NCI-H1436 (cell line): ENCODE data around the gene SLC12A2.

Experiments used
- DNase-seq: peaks from one replicate; lab custom pipeline; 2025; lab: John Stamatoyannopoulos, UW

The SLC12A2 gene

GRCh38 chr5:128097224-128097623 is 13.7 kb downstream of the SLC12A2 start:
- DNase-seq = no peak

- no peak for DNase-seq
Measured at GRCh38 chr5:128097781-128098180, 14.2 kb downstream of the SLC12A2 start.

- no peak for DNase-seq
Measured at GRCh38 chr5:128099944-128100343, 16.4 kb downstream of the SLC12A2 start.

- no peak for DNase-seq
Measured at GRCh38 chr5:128100860-128101557, 17.4 kb downstream of the SLC12A2 start.

- DNase-seq = no peak
Measured at GRCh38 chr5:128101676-128102075, 18.1 kb downstream of the SLC12A2 start.

- no peak for DNase-seq
Measured at GRCh38 chr5:128105203-128105602, 21.6 kb downstream of the SLC12A2 start.

GRCh38 chr5:128109138-128109537 is 25.6 kb downstream of the SLC12A2 start:
- no peak for DNase-seq

- no peak for DNase-seq
Measured at GRCh38 chr5:128109766-128110165, 26.2 kb downstream of the SLC12A2 start.

- DNase-seq = no peak
Measured at GRCh38 chr5:128111818-128112448, 28.4 kb downstream of the SLC12A2 start.

GRCh38 chr5:128116445-128116844 is 32.9 kb downstream of the SLC12A2 start:
- no peak for DNase-seq

GRCh38 chr5:128118214-128118613 is 34.6 kb downstream of the SLC12A2 start:
- DNase-seq = no peak

GRCh38 chr5:128121651-128122050 is 38.1 kb downstream of the SLC12A2 start:
- DNase-seq = no peak

GRCh38 chr5:128123936-128124335 is 40.4 kb downstream of the SLC12A2 start:
- DNase-seq = no peak

- DNase-seq = no peak
Measured at GRCh38 chr5:128126241-128126640, 42.7 kb downstream of the SLC12A2 start.

- DNase-seq = no peak
Measured at GRCh38 chr5:128132499-128132898, 48.9 kb downstream of the SLC12A2 start.

GRCh38 chr5:128135286-128135685 is 51.7 kb downstream of the SLC12A2 start:
- DNase-seq = no peak

- no peak for DNase-seq
Measured at GRCh38 chr5:128143911-128144310, 60.3 kb downstream of the SLC12A2 start.

- DNase-seq = no peak
Measured at GRCh38 chr5:128144491-128144890, 60.9 kb downstream of the SLC12A2 start.

GRCh38 chr5:128146671-128147070 is 63.1 kb downstream of the SLC12A2 start:
- no peak for DNase-seq

GRCh38 chr5:128154943-128155342 is 71.4 kb downstream of the SLC12A2 start:
- DNase-seq = no peak

- no peak for DNase-seq
Measured at GRCh38 chr5:128155776-128156175, 72.2 kb downstream of the SLC12A2 start.

GRCh38 chr5:128156521-128156920 is 73.0 kb downstream of the SLC12A2 start:
- DNase-seq = no peak

- no peak for DNase-seq
Measured at GRCh38 chr5:128158342-128158741, 74.8 kb downstream of the SLC12A2 start.

- no peak for DNase-seq
Measured at GRCh38 chr5:128163991-128164390, 80.4 kb downstream of the SLC12A2 start.
